NCI-H2227 (cell line): ENCODE results near the gene HSP90AA1.
A peak's percentile ranks its signal among the peaks of the same experiment; 100 is the strongest.
"Not testable (repeated sequence)": the region's sequence is repeated elsewhere in the genome, so short reads cannot be mapped to it uniquely, and the experiment has no call there.

Experiments used
- DNase-seq: peaks from one replicate; lab custom pipeline; 2025; ENCODE audit not compliant: unreplicated experiment; lab: John Stamatoyannopoulos, UW

HSP90AA1 gene

GRCh38 chr14:102095231-102095870 lies 8.5 kb upstream of the HSP90AA1 start:
- no peak for DNase-seq

GRCh38 chr14:102094101-102094500 lies 7.3 kb upstream of the HSP90AA1 start:
- no peak for DNase-seq

GRCh38 chr14:102092806-102093205 lies 6.0 kb upstream of the HSP90AA1 start:
- no peak for DNase-seq

- no peak for DNase-seq
These were observed 3.9 kb upstream of the HSP90AA1 start for GRCh38 chr14:102090713-102091112.

GRCh38 chr14:102089621-102090343 lies 2.9 kb upstream of the HSP90AA1 start:
- DNase-seq, result no peak

GRCh38 chr14:102088012-102088792 lies 1.4 kb upstream of the HSP90AA1 start:
- no peak for DNase-seq

- no peak for DNase-seq
These were observed 843 bp upstream of the HSP90AA1 start for GRCh38 chr14:102087762-102088011.

- no peak for DNase-seq
These were observed 204 bp downstream of the HSP90AA1 start for GRCh38 chr14:102086709-102086971.

GRCh38 chr14:102085948-102086708 lies 716 bp downstream of the HSP90AA1 start:
- peak; percentile 44 for DNase-seq

- DNase-seq, result no peak
These were observed 1.4 kb downstream of the HSP90AA1 start for GRCh38 chr14:102085488-102085887.

- no peak for DNase-seq
These were observed 1.9 kb downstream of the HSP90AA1 start for GRCh38 chr14:102084931-102085330.

GRCh38 chr14:102084522-102084921 lies 2.3 kb downstream of the HSP90AA1 start:
- not testable (repeated sequence) for DNase-seq

GRCh38 chr14:102081231-102082080 lies 5.4 kb downstream of the HSP90AA1 start:
- DNase-seq, result no peak

- no peak for DNase-seq
These were observed 6.4 kb downstream of the HSP90AA1 start for GRCh38 chr14:102080183-102081080.

GRCh38 chr14:102079700-102079979 lies 7.2 kb downstream of the HSP90AA1 start:
- no peak for DNase-seq

GRCh38 chr14:102078831-102079699 lies 7.8 kb downstream of the HSP90AA1 start:
- DNase-seq, result no peak

- DNase-seq, result not testable (repeated sequence)
These were observed 8.5 kb downstream of the HSP90AA1 start for GRCh38 chr14:102078361-102078791.

- DNase-seq, result no peak
These were observed 9.5 kb downstream of the HSP90AA1 start for GRCh38 chr14:102077382-102077709.

GRCh38 chr14:102075155-102075554 lies 11.7 kb downstream of the HSP90AA1 start:
- no peak for DNase-seq
